ENCODE measurements around the gene NHLH1. TPM values are rescaled to one million over a fixed set of nuclear protein-coding genes. Genes with fewer than 3 reads are reported as not detected.

NHLH1 gene
- total RNA-seq, 4 donors from 2014 or later: not detected

- no peak overlapping the region for H3K4me3 ChIP-seq
- H3K27me3 ChIP-seq: no peaks in the 10 kb centered on the region
- no peaks in the 10 kb centered on the region for H3K9me3 ChIP-seq
- H3K36me3 ChIP-seq: no peaks in the 10 kb centered on the region
- WGBS, 2 donors: 80 to 83% methylated on average over 4 of the region's 4 CpGs
- H3K4me1 ChIP-seq: peaks cover 0 to 35% (median 0%) of the 10 kb centered on the region in 4 donors
- TF ChIP-seq CTCF (IDR thresholded peaks at IDR 0.05): no peak
- TF ChIP-seq EP300 (IDR thresholded peaks at IDR 0.05): no peak
- TF ChIP-seq POLR2A (IDR thresholded peaks at IDR 0.05): no peak
- no peak overlapping the region for H3K27ac ChIP-seq
- no peak for DNase-seq (ENCODE audit: low spot score in 2 of 2)
Observed at GRCh38 chr1:160398823-160399222, 32.0 kb downstream of the NHLH1 start.

- peak overlapping the region; percentile 12 to 86 (median 72) for H3K27ac ChIP-seq
- TF ChIP-seq POLR2A (IDR thresholded peaks at IDR 0.05) (no peak), CTCF (IDR thresholded peaks at IDR 0.05) (no peak), EP300 (IDR thresholded peaks at IDR 0.05) (no peak)
Observed at GRCh38 chr1:160399544-160400222, 32.8 kb downstream of the NHLH1 start.

GRCh38 chr1:160400223-160400645 lies 33.4 kb downstream of the NHLH1 start, which contains the start of gene VANGL2:
TSS of gene VANGL2 (plus strand) at chr1:160400564. CDS start at chr1:160415838, 15,274 bp downstream.
- Histone ChIP-seq H3K4me1 (peaks cover 0 to 35% (median 0%) of the 10 kb centered on the region in 4 donors), H3K27ac (peak within 1 kb of the TSS; percentile 30 to 86 (median 72)), H3K27me3 (no peaks in the 10 kb centered on the region), H3K9me3 (no peaks in the 10 kb centered on the region), H3K4me3 (peak within 1 kb of the TSS; percentile 38 to 85 (median 61)), H3K36me3 (no peaks in the 10 kb centered on the region)
- 2% methylated on average over 6 to 10 of the region's 34 CpGs for WGBS, 2 donors
- TF ChIP-seq EP300 (IDR thresholded peaks at IDR 0.05) (peak in 1 of 2 donors; percentile 40), CTCF (IDR thresholded peaks at IDR 0.05) (peak in 4 of 5 experiments; percentile 4 to 32 (median 10)), POLR2A (IDR thresholded peaks at IDR 0.05) (no peak)
- DNase-seq (ENCODE audit: low spot score in 2 of 2): peak in 1 of 2 donors; percentile 47

More at GRCh38 chr1:160399544-160400222, 32.8 kb downstream of the NHLH1 start:
- Histone ChIP-seq H3K4me1 (peaks cover 0 to 35% (median 0%) of the 10 kb centered on the region in 4 donors), H3K4me3 (peak overlapping the region; percentile 38 to 85 (median 61)), H3K36me3 (no peaks in the 10 kb centered on the region), H3K9me3 (no peaks in the 10 kb centered on the region), H3K27me3 (no peaks in the 10 kb centered on the region)
- 18 to 23% methylated on average over 17 of the region's 17 CpGs for WGBS, 2 donors
- DNase-seq (ENCODE audit: low spot score in 2 of 2): no peak

- no peaks in the 10 kb centered on the region for H3K9me3 ChIP-seq
- H3K27me3 ChIP-seq: no peaks in the 10 kb centered on the region
- peaks cover 0 to 35% (median 0%) of the 10 kb centered on the region in 4 donors for H3K4me1 ChIP-seq
- H3K36me3 ChIP-seq: no peaks in the 10 kb centered on the region
- WGBS, 2 donors: 3 to 4% methylated on average over 47 to 54 of the region's 55 CpGs
- H3K4me3 ChIP-seq: peak overlapping the region; percentile 38 to 85 (median 61)
- no peak for DNase-seq (ENCODE audit: low spot score in 2 of 2)
- peak overlapping the region; percentile 30 to 86 (median 72) for H3K27ac ChIP-seq
- TF ChIP-seq CTCF (IDR thresholded peaks at IDR 0.05) (no peak), POLR2A (IDR thresholded peaks at IDR 0.05) (no peak), EP300 (IDR thresholded peaks at IDR 0.05) (no peak)
Observed at GRCh38 chr1:160400646-160401486, 34.0 kb downstream of the NHLH1 start.
